HUES64 (cell line): ENCODE results near the gene STUM.

ENCODE experiments used
- H3K27ac ChIP-seq: 2 replicates; pipeline ENCODE4 v1.7.0; 2013; ENCODE audit warnings: low read depth, low read length, inconsistent platforms
- H3K27me3 ChIP-seq: 2 replicates; pipeline ENCODE4 v1.6.1; 2013; ENCODE audit warnings: mild to moderate bottlenecking, low read length; ENCODE audit not compliant: insufficient read depth
- H3K36me3 ChIP-seq: 2 replicates; pipeline ENCODE4 v1.6.1; 2013; ENCODE audit warnings: mild to moderate bottlenecking, low read length; ENCODE audit not compliant: insufficient read depth
- H3K4me1 ChIP-seq: 2 replicates; pipeline ENCODE4 v1.6.1; 2013; ENCODE audit warnings: mild to moderate bottlenecking, low read length, moderate library complexity; ENCODE audit not compliant: insufficient read depth
- H3K4me3 ChIP-seq: 2 replicates; pipeline ENCODE4 v1.5.1; 2013; ENCODE audit warnings: mild to moderate bottlenecking, low read length, moderate library complexity
- H3K9ac ChIP-seq: 2 replicates; pipeline ENCODE4 v1.6.1; 2013; ENCODE audit warnings: mild to moderate bottlenecking, low read depth, low read length
- H3K9me3 ChIP-seq: 2 replicates; pipeline ENCODE4 v1.6.1; 2013; ENCODE audit warnings: low read depth, low read length; ENCODE audit not compliant: insufficient read depth
- WGBS: fragments of 150-250, 120-280 bp; methylation state at CpG from one replicate; pipeline ENCODE4 v1.1.7; 2013; ENCODE audit warnings: missing lambda C conversion rate; 5-methylcytosine and 5-hydroxymethylcytosine counted together

Gene STUM

DNA sequence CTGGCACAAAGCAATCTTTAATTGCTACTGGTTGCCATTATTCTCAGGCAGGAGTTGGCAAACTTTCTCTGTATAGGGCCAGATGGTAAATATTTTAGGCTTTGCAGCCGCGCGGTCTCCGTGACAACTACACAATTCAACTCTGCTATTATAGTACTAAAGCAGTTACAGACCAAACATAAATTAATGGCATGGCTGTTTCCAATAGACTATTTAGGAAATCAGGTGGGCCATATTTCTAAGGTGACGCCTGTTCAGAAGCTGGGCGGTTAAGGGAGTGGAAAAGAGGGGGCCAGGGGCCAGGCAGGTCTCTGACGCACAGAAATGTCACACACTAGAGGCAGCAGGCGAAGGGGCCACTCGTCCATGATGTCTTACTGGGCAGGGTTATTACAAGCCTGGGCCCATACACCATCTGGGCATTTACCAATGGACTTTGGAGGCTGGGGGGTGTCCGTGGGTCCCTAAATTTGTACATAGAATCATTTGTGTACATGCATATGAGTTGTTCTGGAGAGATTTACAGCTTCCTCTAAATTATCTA lies 80.1 kb downstream of the STUM start:
- Histone ChIP-seq H3K4me3 (no peak overlapping the region), H3K27ac (no peak overlapping the region), H3K27me3 (peaks cover 15% of the 10 kb centered on the region), H3K4me1 (no peaks in the 10 kb centered on the region), H3K9me3 (no peaks in the 10 kb centered on the region), H3K9ac (no peak overlapping the region), H3K36me3 (no peaks in the 10 kb centered on the region)
- 94% methylated on average over 6 of the region's 10 CpGs for WGBS

GRCh38 chr1:226629210-226629895 lies 80.8 kb downstream of the STUM start:
- Histone ChIP-seq H3K4me3 (no peak overlapping the region), H3K9ac (no peak overlapping the region), H3K4me1 (no peaks in the 10 kb centered on the region), H3K9me3 (no peaks in the 10 kb centered on the region), H3K36me3 (no peaks in the 10 kb centered on the region), H3K27ac (no peak overlapping the region), H3K27me3 (peaks cover 15% of the 10 kb centered on the region)
- 94% methylated on average over 18 of the region's 18 CpGs for WGBS

GRCh38 chr1:226629896-226630550 lies 81.5 kb downstream of the STUM start:
- no peaks in the 10 kb centered on the region for H3K4me1 ChIP-seq
- peaks cover 15% of the 10 kb centered on the region for H3K27me3 ChIP-seq
- H3K9me3 ChIP-seq, result no peaks in the 10 kb centered on the region
- no peak overlapping the region for H3K9ac ChIP-seq
- H3K36me3 ChIP-seq, result no peaks in the 10 kb centered on the region
- no peak overlapping the region for H3K4me3 ChIP-seq
- no peak overlapping the region for H3K27ac ChIP-seq
- 87% methylated on average over 6 of the region's 6 CpGs for WGBS

- Histone ChIP-seq H3K27ac (no peak overlapping the region), H3K4me1 (0 out of 2 replicates have a peak, but pooled peaks cover 2% of the 10 kb centered on the region), H3K36me3 (no peaks in the 10 kb centered on the region), H3K9ac (no peak overlapping the region), H3K4me3 (no peak overlapping the region), H3K9me3 (no peaks in the 10 kb centered on the region), H3K27me3 (peaks cover 15% of the 10 kb centered on the region)
- 90% methylated on average over 3 of the region's 3 CpGs for whole genome bisulfite sequencing
Observed at GRCh38 chr1:226630592-226630991, 82.0 kb downstream of the STUM start.

GRCh38 chr1:226631229-226632000 lies 82.9 kb downstream of the STUM start:
- no peaks in the 10 kb centered on the region for H3K36me3 ChIP-seq
- peaks cover 12% of the 10 kb centered on the region for H3K27me3 ChIP-seq
- no peak overlapping the region for H3K9ac ChIP-seq
- H3K4me3 ChIP-seq, result no peak overlapping the region
- H3K27ac ChIP-seq, result no peak overlapping the region
- H3K9me3 ChIP-seq, result no peaks in the 10 kb centered on the region
- 0 out of 2 replicates have a peak, but pooled peaks cover 7% of the 10 kb centered on the region for H3K4me1 ChIP-seq
- 82% methylated on average over 10 of the region's 10 CpGs for WGBS

DNA sequence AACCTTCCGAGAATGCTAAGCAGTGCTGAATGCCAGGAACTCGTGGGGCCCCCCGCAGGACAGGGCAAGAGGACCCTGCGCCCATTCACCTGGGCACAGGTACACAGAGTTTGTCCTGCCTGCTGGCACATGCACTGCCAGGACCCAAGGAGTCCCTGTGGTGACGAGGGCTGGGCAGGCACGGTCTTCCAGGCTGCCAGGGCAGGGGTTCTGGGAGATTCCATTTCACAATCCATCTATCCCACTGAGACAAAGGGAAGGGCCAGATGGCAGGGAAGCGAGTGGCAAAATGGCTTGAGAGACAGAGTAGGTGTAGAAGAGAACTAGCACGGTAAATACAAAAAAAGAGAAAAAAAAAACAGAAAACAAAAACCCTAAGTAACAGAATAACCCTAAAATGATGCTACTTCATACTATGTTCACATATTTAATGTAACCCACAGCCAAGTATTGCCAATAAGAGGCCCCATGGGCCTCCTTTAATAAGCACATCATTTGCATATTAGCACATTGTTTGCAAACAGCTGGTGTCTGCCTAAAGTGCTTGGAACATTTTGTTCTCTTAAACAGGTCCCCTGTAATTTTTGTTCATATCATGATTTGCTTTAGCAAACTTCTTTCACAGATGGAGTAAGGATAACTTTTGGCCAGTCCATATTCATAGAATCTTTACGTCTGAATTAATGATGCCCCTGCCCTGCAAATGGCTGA lies 83.8 kb downstream of the STUM start:
- H3K9ac ChIP-seq, result no peak overlapping the region
- no peak overlapping the region for H3K27ac ChIP-seq
- no peak overlapping the region for H3K4me3 ChIP-seq
- 0 out of 2 replicates have a peak, but pooled peaks cover 7% of the 10 kb centered on the region for H3K4me1 ChIP-seq
- WGBS, result 96% methylated on average over 7 of the region's 9 CpGs
- no peaks in the 10 kb centered on the region for H3K9me3 ChIP-seq
- no peaks in the 10 kb centered on the region for H3K36me3 ChIP-seq
- peaks cover 4% of the 10 kb centered on the region for H3K27me3 ChIP-seq

DNA sequence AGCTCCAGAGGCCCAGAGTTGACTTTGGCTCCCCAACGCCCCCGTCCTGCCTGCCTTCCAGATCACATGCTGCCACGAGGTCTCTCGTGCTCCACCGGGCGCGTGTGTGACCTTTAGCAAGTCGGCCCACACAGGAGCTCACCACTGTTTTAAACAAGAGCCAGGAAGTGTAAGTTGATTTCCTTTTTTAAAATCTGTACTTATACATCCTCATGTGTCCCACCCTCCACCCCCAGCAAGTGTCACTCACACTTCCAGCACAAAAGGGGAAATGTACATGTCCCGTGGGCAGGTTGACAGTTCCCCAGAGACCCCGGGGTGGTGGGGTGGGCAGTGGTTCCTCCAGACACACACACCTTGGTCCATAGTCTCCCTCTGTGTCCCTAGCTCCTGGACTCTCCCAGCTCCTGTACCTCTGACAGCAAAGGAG lies 84.4 kb downstream of the STUM start:
- H3K27me3 ChIP-seq, result no peaks in the 10 kb centered on the region; the same call in 1 of the 2 replicates
- 94% methylated on average over 10 of the region's 10 CpGs for WGBS
- H3K4me1 ChIP-seq, result 0 out of 2 replicates have a peak, but pooled peaks cover 7% of the 10 kb centered on the region
- H3K27ac ChIP-seq, result no peak overlapping the region
- H3K36me3 ChIP-seq, result no peaks in the 10 kb centered on the region
- H3K9me3 ChIP-seq, result no peaks in the 10 kb centered on the region
- no peak overlapping the region for H3K4me3 ChIP-seq
- no peak overlapping the region for H3K9ac ChIP-seq

- WGBS, result 79% methylated on average over 7 of the region's 7 CpGs
- no peak overlapping the region for H3K4me3 ChIP-seq
- no peak overlapping the region for H3K9ac ChIP-seq
- no peak overlapping the region for H3K27ac ChIP-seq
- H3K9me3 ChIP-seq, result no peaks in the 10 kb centered on the region
- H3K27me3 ChIP-seq, result no peaks in the 10 kb centered on the region; the same call in 1 of the 2 replicates
- no peaks in the 10 kb centered on the region for H3K36me3 ChIP-seq
- H3K4me1 ChIP-seq, result 0 out of 2 replicates have a peak, but pooled peaks cover 7% of the 10 kb centered on the region
Observed at GRCh38 chr1:226633541-226634165, 85.1 kb downstream of the STUM start.

DNA sequence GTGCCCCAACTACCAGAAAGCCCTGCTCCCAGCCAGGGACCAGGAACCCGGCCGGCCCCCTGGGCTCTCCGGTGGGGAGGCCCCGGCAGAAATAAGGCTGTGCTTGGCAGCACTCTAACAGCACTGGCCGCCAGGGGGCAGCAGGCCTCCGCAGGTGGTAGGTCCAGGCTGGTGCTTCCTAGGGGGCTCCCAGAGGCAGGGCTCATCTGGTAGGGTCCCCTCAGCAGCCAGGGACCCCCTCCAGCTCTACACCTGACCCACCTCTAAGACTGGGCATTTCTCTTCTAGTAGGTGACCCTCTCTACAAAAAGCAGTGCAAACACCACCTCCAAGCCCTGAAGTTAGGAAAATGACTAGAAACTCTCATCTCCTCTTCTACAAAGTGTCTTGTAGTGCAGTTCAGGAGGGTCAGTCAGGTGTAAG lies 85.6 kb downstream of the STUM start:
- Histone ChIP-seq H3K36me3 (no peaks in the 10 kb centered on the region), H3K27me3 (no peaks in the 10 kb centered on the region), H3K9ac (no peak overlapping the region), H3K9me3 (no peaks in the 10 kb centered on the region), H3K27ac (no peak overlapping the region), H3K4me3 (no peak overlapping the region), H3K4me1 (0 out of 2 replicates have a peak, but pooled peaks cover 7% of the 10 kb centered on the region)
- 21% methylated on average over 6 of the region's 6 CpGs for WGBS

GRCh38 chr1:226634611-226635246 lies 86.2 kb downstream of the STUM start:
- WGBS, result 91% methylated on average over 22 of the region's 22 CpGs
- Histone ChIP-seq H3K4me1 (0 out of 2 replicates have a peak, but pooled peaks cover 7% of the 10 kb centered on the region), H3K4me3 (no peak overlapping the region), H3K36me3 (no peaks in the 10 kb centered on the region), H3K9me3 (no peaks in the 10 kb centered on the region), H3K9ac (no peak overlapping the region), H3K27me3 (no peaks in the 10 kb centered on the region), H3K27ac (no peak overlapping the region)
